Stomach (tissue), 4 donors: ENCODE measurements around the gene KCND2.

Experiments
- POLR2A ChIP-seq, 4 donors: fragments of 450-650 bp; IDR thresholded peaks; one replicate each; pipeline ENCODE4 v1.6.1; 2016; ENCODE audit warnings: antibody characterized with exemption in 4 of 4, control low read depth in 2 of 4, mild to moderate bottlenecking in 1 of 4, moderate library complexity in 1 of 4
- TF ChIP-seq, protein P1 (sequence below), 7 experiments: fragments of 450-650 bp in 4 of 7; fragments of 200-600 bp in 3 of 7; sonication (generic) in 3 of 7; IDR thresholded peaks; one replicate each; pipeline ENCODE4 v1.5.1; 2016 to 2019; ENCODE audit warnings: antibody characterized with exemption in 7 of 7, control low read depth in 2 of 7, mild to moderate bottlenecking in 1 of 7

DNA sequence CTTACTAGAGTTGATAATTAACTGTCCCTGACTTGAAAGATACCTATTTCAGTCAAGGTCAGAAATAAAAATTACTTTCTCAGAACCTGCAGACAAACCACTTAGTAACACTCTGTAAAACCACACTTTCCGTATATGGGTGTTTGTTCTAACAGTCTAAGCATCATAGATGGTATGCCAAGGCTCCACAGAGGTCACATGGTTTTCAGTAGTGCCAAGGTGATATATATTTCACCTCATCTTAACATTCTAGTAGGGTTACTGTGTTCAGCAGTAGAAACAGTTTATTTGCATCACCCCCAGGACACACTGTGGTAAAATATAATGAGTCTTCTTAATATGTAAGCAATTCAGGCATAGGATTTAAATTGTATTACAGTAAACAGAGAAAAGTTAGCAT, 61.5 kb downstream of the KCND2 start:
- TF ChIP-seq, protein P1, sequence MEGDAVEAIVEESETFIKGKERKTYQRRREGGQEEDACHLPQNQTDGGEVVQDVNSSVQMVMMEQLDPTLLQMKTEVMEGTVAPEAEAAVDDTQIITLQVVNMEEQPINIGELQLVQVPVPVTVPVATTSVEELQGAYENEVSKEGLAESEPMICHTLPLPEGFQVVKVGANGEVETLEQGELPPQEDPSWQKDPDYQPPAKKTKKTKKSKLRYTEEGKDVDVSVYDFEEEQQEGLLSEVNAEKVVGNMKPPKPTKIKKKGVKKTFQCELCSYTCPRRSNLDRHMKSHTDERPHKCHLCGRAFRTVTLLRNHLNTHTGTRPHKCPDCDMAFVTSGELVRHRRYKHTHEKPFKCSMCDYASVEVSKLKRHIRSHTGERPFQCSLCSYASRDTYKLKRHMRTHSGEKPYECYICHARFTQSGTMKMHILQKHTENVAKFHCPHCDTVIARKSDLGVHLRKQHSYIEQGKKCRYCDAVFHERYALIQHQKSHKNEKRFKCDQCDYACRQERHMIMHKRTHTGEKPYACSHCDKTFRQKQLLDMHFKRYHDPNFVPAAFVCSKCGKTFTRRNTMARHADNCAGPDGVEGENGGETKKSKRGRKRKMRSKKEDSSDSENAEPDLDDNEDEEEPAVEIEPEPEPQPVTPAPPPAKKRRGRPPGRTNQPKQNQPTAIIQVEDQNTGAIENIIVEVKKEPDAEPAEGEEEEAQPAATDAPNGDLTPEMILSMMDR (IDR thresholded peaks at IDR 0.05): no peak
- no peak for TF ChIP-seq POLR2A (IDR thresholded peaks at IDR 0.05)
